Spleen (tissue), 11 donors: ENCODE results near the gene RHO. TPM values are rescaled to one million over a fixed set of nuclear protein-coding genes. Genes with fewer than 3 reads are reported as not detected.

ENCODE experiments used
- DNase-seq: peaks from one replicate; pipeline ENCODE4 v3.0.0-alpha.2; 2020
- H3K27ac ChIP-seq, 8 donors: fragments of 200-600 bp; sonication (generic) in 7 of 8; 1 replicate in 4 of 8; 2 replicates in 4 of 8; pipeline versions ENCODE4 v1.5.0 to v1.8.0; 2016 to 2021; ENCODE audit warnings: inconsistent platforms in 4 of 8, mild to moderate bottlenecking in 4 of 8, moderate library complexity in 1 of 8
- H3K27me3 ChIP-seq, 7 donors: fragments of 200-600 bp; sonication (generic) in 6 of 7; replicated peaks in 1 of 7; 1 replicate in 4 of 7; 2 replicates in 3 of 7; pipeline versions ENCODE4 v1.5.0 to v1.8.0; 2016 to 2021; ENCODE audit warnings: inconsistent platforms in 3 of 7, mild to moderate bottlenecking in 1 of 7
- H3K36me3 ChIP-seq, 6 donors: fragments of 200-600 bp; sonication (generic) in 5 of 6; 1 replicate in 4 of 6; 2 replicates in 2 of 6; pipeline versions ENCODE4 v1.5.0 to v1.8.0; 2016 to 2021; ENCODE audit warnings: inconsistent platforms in 2 of 6
- H3K4me1 ChIP-seq, 6 donors: fragments of 200-600 bp; sonication (generic) in 5 of 6; 1 replicate in 3 of 6; 2 replicates in 3 of 6; pipeline versions ENCODE4 v1.5.0 to v1.8.0; 2016 to 2021; ENCODE audit warnings: inconsistent platforms in 3 of 6
- H3K4me3 ChIP-seq, 8 donors: fragments of 200-600 bp; sonication (generic) in 7 of 8; 1 replicate in 4 of 8; 2 replicates in 4 of 8; pipeline versions ENCODE4 v1.5.0 to v1.8.0; 2016 to 2021; ENCODE audit warnings: inconsistent platforms in 4 of 8, mild to moderate bottlenecking in 4 of 8, moderate library complexity in 2 of 8
- H3K9me3 ChIP-seq, 8 donors: fragments of 200-600 bp; sonication (generic) in 7 of 8; 1 replicate in 4 of 8; 2 replicates in 4 of 8; pipeline versions ENCODE4 v1.5.0 to v1.8.0; 2016 to 2021; ENCODE audit warnings: inconsistent platforms in 4 of 8
- POLR2A ChIP-seq, 3 donors: fragments of 450-650 bp; IDR thresholded peaks; one replicate each; pipeline ENCODE4 v1.5.1; 2017; ENCODE audit warnings: antibody characterized with exemption in 3 of 3, mild to moderate bottlenecking in 1 of 3
- POLR2AphosphoS5 ChIP-seq, 3 donors: sonication (generic); formaldehyde crosslinking; IDR thresholded peaks; one replicate each; pipeline ENCODE4 v1.5.1; 2017; ENCODE audit warnings: antibody characterized with exemption in 3 of 3
- WGBS, 5 donors: extraction: QIAGEN DNeasy Blood & Tissue Kit in 3 of 5; methylation state at CpG; one replicate each; pipeline versions ENCODE4 v1.1.5 to v1.1.7; 2013 to 2018; 5-methylcytosine and 5-hydroxymethylcytosine counted together
- intact Hi-C: fragments of 100-400 bp; cut with DNase I; formaldehyde crosslinking; loops from one replicate; pipeline ENCODE4 v1.15.0; 2023; ENCODE audit warnings: low total_unique reads
- polyA plus RNA-seq, 3 donors: library from polyadenylated mRNA; stranded (reverse); fragments of 200-250 nt; gene quantifications; one replicate each; pipeline ENCODE4 v1.2.1, GENCODE V29; 2013
- total RNA-seq, 7 donors: library from RNA; depleted of rRNA in 3 of 7; stranded (reverse); fragments of >200 nt in 3 of 7; fragmentation: NEBNext Ultra II Directional in 4 of 7; extraction: Animal tissue kit (Norgen Biotek cat#: 25700) in 4 of 7; gene quantifications; one replicate each; pipeline versions ENCODE4 v1.1.0 to v1.2.1, GENCODE V29; 2016 to 2021
- TF ChIP-seq, protein P1 (sequence below), 11 experiments: fragments of 200-600 bp in 7 of 11; fragments of 450-650 bp in 4 of 11; sonication (generic) in 4 of 11; IDR thresholded peaks in 8 of 11; conservative IDR thresholded peaks in 3 of 11; 1 replicate in 7 of 11; 2 replicates in 4 of 11; pipeline versions ENCODE4 v1.4.0 to v1.8.0; 2016 to 2021; ENCODE audit warnings: antibody characterized with exemption in 11 of 11, inconsistent platforms in 4 of 11, mild to moderate bottlenecking in 1 of 11
- donor health status: healthy with polysubstance abuse.
- donor health status: DM: no; HTN: no; CAD: no; lungs with moderate emphysema.
- donor health status: DM: no; HTN: no; CAD: no.
- donor health status: Bipolar disorder and iron deficiency.
- donor health status: healthy.
- donor health status: DM: no; HTN: no; CAD: no.
- donor health status: DM: yes; HTN: yes; CAD: no.

Gene RHO
- total and polyA plus RNA-seq, 10 donors: not detected

DNA sequence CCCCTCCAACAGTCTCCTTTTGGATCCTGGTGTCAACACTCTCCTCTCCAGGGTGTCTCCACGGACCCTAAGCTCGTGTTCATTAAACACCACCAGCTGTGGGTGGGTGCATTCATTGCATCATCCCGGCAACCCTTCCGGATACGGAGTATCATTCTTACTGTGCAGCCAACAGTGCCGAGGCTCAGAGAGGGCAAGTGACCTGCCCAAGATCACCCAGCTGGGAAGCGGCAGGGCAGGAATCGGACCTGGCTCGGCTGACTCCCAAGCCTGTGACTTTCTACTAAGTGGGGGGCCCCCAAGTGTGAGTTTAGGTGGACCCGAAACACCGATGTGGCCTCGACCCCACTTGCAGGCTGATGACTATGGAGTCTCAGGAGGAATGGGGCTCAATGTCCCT lies 34.9 kb downstream of the RHO start:
- Histone ChIP-seq H3K4me3 (no peak overlapping the region), H3K36me3 (peaks cover 0 to 100% (median 38%) of the 10 kb centered on the region in 6 donors), H3K27me3 (no peaks in the 10 kb centered on the region), H3K27ac (peak overlapping the region in 5 of 8 donors; percentile 0 to 79 (median 50)), H3K4me1 (peaks cover 12 to 100% (median 59%) of the 10 kb centered on the region in 6 donors), H3K9me3 (no peaks in the 10 kb centered on the region)
- intact Hi-C loops: no loop called here
- 90 to 95% (median 91%) methylated on average over 9 to 12 of the region's 12 CpGs for WGBS, 5 donors
- no peak for DNase-seq
- TF ChIP-seq, protein P1, sequence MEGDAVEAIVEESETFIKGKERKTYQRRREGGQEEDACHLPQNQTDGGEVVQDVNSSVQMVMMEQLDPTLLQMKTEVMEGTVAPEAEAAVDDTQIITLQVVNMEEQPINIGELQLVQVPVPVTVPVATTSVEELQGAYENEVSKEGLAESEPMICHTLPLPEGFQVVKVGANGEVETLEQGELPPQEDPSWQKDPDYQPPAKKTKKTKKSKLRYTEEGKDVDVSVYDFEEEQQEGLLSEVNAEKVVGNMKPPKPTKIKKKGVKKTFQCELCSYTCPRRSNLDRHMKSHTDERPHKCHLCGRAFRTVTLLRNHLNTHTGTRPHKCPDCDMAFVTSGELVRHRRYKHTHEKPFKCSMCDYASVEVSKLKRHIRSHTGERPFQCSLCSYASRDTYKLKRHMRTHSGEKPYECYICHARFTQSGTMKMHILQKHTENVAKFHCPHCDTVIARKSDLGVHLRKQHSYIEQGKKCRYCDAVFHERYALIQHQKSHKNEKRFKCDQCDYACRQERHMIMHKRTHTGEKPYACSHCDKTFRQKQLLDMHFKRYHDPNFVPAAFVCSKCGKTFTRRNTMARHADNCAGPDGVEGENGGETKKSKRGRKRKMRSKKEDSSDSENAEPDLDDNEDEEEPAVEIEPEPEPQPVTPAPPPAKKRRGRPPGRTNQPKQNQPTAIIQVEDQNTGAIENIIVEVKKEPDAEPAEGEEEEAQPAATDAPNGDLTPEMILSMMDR (IDR thresholded peaks at IDR 0.05 in 8 of 11, conservative IDR thresholded peaks at IDR 0.05 in 3 of 11): no peak
- no peak for TF ChIP-seq POLR2AphosphoS5 (IDR thresholded peaks at IDR 0.05)
- TF ChIP-seq POLR2A (IDR thresholded peaks at IDR 0.05): no peak

DNA sequence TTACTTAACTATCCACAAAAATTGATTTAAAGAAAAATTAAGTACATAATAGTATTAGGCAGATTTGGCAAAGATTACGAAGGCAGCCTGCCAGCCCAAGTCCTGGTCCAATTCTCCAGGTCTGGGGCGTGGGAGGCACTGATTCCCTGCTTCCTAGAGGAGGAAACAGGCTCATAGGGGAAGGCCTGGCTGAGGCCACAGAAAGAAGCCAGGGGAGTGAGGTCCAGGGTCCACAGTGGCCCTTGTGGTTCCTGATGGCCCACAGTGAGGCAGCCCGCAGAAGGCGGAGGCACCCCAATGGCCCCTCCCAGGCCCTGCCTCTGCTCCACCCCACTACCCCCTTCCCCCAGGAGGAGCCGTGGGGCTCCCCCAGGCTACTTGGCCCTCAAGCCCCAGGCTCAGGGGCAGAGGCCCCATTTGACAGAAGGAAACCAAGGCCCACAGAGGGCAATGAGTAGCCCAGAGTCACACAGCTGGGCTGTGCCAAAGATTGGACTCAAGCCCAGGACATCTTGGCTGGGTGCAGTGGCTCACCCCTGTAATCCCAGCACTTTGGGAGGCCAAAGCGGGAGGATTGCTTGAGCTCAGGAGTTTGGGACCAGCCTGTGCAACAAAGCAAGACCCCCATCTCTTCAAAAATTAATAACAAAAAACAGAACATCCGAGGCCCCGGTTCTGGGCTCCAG lies 35.6 kb downstream of the RHO start:
- no peaks in the 10 kb centered on the region for H3K27me3 ChIP-seq
- intact Hi-C loops: no loop called here
- peaks cover 0 to 100% (median 39%) of the 10 kb centered on the region in 6 donors for H3K36me3 ChIP-seq
- WGBS, 5 donors: 66 to 86% (median 79%) methylated on average over 7 to 8 of the region's 8 CpGs
- peak overlapping the region in 7 of 8 donors; percentile 0 to 79 (median 43) for H3K27ac ChIP-seq
- TF ChIP-seq POLR2A (IDR thresholded peaks at IDR 0.05) (no peak), POLR2AphosphoS5 (IDR thresholded peaks at IDR 0.05) (no peak)
- TF ChIP-seq, protein P1 (IDR thresholded peaks at IDR 0.05 in 8 of 11, conservative IDR thresholded peaks at IDR 0.05 in 3 of 11): no peak
- H3K4me3 ChIP-seq: no peak overlapping the region
- peaks cover 6 to 93% (median 56%) of the 10 kb centered on the region in 6 donors for H3K4me1 ChIP-seq
- H3K9me3 ChIP-seq: no peaks in the 10 kb centered on the region
- DNase-seq: no peak

DNA sequence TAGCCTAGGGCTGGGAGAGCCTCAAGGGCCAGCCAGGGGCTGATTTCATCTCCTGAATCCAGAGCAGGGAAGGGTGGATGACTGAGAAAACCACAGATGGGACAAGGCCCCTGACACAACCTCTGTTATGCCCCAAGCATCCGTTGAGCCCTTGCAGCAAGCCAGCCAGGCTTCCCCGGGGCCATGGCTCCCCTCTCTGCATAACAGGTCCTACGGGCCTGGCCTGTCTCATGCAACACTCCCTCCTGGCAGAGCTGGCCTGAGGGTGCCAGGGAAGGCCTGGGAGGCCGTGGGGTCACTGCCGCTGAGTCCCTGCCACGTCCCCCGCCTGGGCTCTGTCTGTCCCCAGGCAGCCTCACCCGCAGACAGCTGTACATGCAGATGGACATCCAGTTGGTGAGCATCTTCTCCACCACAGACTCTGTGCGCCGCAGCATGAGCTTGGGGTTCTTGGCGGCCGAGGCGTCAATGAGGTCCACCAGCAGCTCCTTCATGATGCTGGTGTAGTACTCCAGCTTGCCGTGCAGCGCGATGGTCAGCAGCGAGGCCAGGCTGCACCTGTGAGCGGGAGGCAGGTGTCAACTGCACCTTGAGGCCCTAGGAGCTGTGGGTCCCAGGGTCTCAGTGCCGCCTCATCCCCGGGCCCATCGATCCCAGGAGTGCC lies 36.7 kb downstream of the RHO start:
- intact Hi-C loops: no loop called here
- peaks cover 0 to 100% (median 40%) of the 10 kb centered on the region in 6 donors for H3K36me3 ChIP-seq
- 89 to 94% (median 92%) methylated on average over 7 to 21 of the region's 21 CpGs for WGBS, 5 donors
- H3K4me1 ChIP-seq: peaks cover 4 to 82% (median 46%) of the 10 kb centered on the region in 6 donors
- DNase-seq: no peak
- H3K9me3 ChIP-seq: no peaks in the 10 kb centered on the region
- TF ChIP-seq POLR2AphosphoS5 (IDR thresholded peaks at IDR 0.05): peak in 2 of 3 donors; percentile 23 to 50
- TF ChIP-seq, protein P1 (IDR thresholded peaks at IDR 0.05 in 8 of 11, conservative IDR thresholded peaks at IDR 0.05 in 3 of 11): no peak
- peak overlapping the region in 5 of 8 donors; percentile 0 to 79 (median 50) for H3K27ac ChIP-seq
- no peaks in the 10 kb centered on the region for H3K27me3 ChIP-seq
- no peak overlapping the region for H3K4me3 ChIP-seq

DNA sequence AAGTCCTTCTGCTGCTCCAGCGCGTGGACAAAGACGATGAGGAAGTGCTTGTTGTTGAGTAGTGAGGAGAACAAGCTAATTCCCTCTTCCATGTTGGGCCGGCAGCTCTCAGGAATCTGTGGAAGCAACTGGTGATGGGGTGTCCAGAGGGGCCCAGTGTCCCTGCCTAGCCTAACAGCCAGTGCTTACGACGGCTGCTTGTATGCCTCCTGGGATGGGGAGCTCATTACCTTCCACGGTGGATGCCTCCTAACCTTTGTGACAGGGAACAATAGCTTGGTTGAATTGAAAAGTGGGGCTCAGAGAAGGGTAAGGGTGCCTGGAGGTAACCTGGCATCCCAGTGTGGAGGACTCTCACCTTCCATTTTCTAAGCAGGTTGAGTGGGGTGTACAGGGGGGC lies 37.5 kb downstream of the RHO start:
- Histone ChIP-seq H3K36me3 (peaks cover 0 to 100% (median 46%) of the 10 kb centered on the region in 6 donors), H3K9me3 (no peaks in the 10 kb centered on the region), H3K27ac (peak overlapping the region in 1 of 8 donors; percentile 45), H3K27me3 (no peaks in the 10 kb centered on the region), H3K4me1 (peaks cover 4 to 74% (median 40%) of the 10 kb centered on the region in 6 donors), H3K4me3 (no peak overlapping the region)
- WGBS, 5 donors: 94 to 96% (median 96%) methylated on average over 7 of the region's 7 CpGs
- no peak for TF ChIP-seq POLR2AphosphoS5 (IDR thresholded peaks at IDR 0.05)
- no peak for TF ChIP-seq POLR2A (IDR thresholded peaks at IDR 0.05)
- TF ChIP-seq, protein P1 (IDR thresholded peaks at IDR 0.05 in 8 of 11, conservative IDR thresholded peaks at IDR 0.05 in 3 of 11): no peak
- intact Hi-C loops: no loop called here
- no peak for DNase-seq
